ENCODE results near the gene RUNX2.

DNA sequence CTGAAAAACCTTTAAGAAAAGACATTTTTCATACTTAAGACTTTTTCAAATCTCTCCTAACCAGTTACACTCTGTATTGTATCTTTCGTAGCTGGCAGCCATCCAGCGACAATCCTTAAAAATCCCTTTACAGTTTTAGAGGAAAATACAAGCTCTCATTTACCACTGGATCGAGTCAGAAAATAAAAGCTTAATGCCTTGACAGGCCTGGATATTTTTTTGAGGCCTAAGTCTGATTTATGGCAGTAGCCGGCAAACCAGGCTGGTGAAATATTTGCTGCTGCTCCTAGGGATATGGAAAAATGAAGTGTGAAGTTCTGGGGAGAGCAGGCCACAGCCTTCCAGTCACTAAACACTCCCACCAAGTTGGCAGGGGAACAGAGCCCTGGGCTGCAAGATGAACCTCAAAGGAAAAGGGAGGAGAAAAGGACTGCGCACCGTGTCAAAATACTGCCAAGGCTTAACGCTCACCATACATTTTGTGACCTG is 262.6 kb downstream of the RUNX2 start:
- TF ChIP-seq, protein P1, sequence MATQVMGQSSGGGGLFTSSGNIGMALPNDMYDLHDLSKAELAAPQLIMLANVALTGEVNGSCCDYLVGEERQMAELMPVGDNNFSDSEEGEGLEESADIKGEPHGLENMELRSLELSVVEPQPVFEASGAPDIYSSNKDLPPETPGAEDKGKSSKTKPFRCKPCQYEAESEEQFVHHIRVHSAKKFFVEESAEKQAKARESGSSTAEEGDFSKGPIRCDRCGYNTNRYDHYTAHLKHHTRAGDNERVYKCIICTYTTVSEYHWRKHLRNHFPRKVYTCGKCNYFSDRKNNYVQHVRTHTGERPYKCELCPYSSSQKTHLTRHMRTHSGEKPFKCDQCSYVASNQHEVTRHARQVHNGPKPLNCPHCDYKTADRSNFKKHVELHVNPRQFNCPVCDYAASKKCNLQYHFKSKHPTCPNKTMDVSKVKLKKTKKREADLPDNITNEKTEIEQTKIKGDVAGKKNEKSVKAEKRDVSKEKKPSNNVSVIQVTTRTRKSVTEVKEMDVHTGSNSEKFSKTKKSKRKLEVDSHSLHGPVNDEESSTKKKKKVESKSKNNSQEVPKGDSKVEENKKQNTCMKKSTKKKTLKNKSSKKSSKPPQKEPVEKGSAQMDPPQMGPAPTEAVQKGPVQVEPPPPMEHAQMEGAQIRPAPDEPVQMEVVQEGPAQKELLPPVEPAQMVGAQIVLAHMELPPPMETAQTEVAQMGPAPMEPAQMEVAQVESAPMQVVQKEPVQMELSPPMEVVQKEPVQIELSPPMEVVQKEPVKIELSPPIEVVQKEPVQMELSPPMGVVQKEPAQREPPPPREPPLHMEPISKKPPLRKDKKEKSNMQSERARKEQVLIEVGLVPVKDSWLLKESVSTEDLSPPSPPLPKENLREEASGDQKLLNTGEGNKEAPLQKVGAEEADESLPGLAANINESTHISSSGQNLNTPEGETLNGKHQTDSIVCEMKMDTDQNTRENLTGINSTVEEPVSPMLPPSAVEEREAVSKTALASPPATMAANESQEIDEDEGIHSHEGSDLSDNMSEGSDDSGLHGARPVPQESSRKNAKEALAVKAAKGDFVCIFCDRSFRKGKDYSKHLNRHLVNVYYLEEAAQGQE (IDR thresholded peaks at IDR 0.05; ENCODE audit: low read depth), result no peak
- TF ChIP-seq, protein P2, sequence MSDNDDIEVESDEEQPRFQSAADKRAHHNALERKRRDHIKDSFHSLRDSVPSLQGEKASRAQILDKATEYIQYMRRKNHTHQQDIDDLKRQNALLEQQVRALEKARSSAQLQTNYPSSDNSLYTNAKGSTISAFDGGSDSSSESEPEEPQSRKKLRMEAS (IDR thresholded peaks at IDR 0.05), result no peak
- no peak for TF ChIP-seq TAF1 (IDR thresholded peaks at IDR 0.05; ENCODE audit: low read depth)
- no peak for TF ChIP-seq CREB1 (IDR thresholded peaks at IDR 0.05; ENCODE audit: low read depth)
- no peak for TF ChIP-seq RAD21 (IDR thresholded peaks at IDR 0.05; ENCODE audit: low read depth)
